Natural killer cell treated with Interleukin-12 subunit alpha and Interleukin-12 subunit beta and Interleukin-15 and Interleukin-18, amount 100 ng/mL, for 72 hours (primary cell): ENCODE results near the gene PSG2. TPM values are rescaled to one million over a fixed set of nuclear protein-coding genes. Genes with fewer than 3 reads are reported as not detected.
"Not testable (repeated sequence)": the region's sequence is repeated elsewhere in the genome, so short reads cannot be mapped to it uniquely, and the experiment has no call there.

Source experiments
- ATAC-seq, 2 donors: fragments of 150-1000 bp; cut with Tn5 transposase in 1 of 2; sonication (Bioruptor Pico), chemical (Tn5 transposase) in 1 of 2; 2 replicates each; pipeline ENCODE4 v1.10.0; 2021
- DNase-seq: peaks from one replicate; pipeline ENCODE4 v3.0.0; 2022; ENCODE audit warnings: low spot score
- H3K27ac Mint-ChIP-seq, 2 donors: 1 replicate in 1 of 2; 2 replicates in 1 of 2; pipeline ENCODE4 v1.8.0; 2022; ENCODE audit warnings: mixed read lengths in 2 of 2, mild to moderate bottlenecking in 1 of 2, moderate library complexity in 1 of 2
- H3K27me3 Mint-ChIP-seq, 2 donors: 1 replicate in 1 of 2; 2 replicates in 1 of 2; pipeline ENCODE4 v1.8.0; 2022; ENCODE audit warnings: mixed read lengths in 2 of 2
- H3K36me3 Mint-ChIP-seq: one replicate; pipeline ENCODE4 v1.8.0; 2022; ENCODE audit warnings: mixed read lengths
- H3K4me1 Mint-ChIP-seq, 2 donors: 1 replicate in 1 of 2; 2 replicates in 1 of 2; pipeline ENCODE4 v1.8.0; 2022; ENCODE audit warnings: low read depth in 2 of 2, mixed read lengths in 2 of 2, mild to moderate bottlenecking in 1 of 2
- H3K4me3 Mint-ChIP-seq: one replicate; pipeline ENCODE4 v1.8.0; 2022; ENCODE audit warnings: mixed read lengths
- H3K9me3 Mint-ChIP-seq: 2 replicates; pipeline ENCODE4 v1.8.0; 2022; ENCODE audit warnings: mixed read lengths
- total RNA-seq, 2 donors: library from RNA; stranded (reverse); gene quantifications; one replicate each; pipeline ENCODE4 v1.2.3, GENCODE V29; 2022

PSG2 gene
- total RNA-seq, 2 donors from 2014 or later = not detected

DNA sequence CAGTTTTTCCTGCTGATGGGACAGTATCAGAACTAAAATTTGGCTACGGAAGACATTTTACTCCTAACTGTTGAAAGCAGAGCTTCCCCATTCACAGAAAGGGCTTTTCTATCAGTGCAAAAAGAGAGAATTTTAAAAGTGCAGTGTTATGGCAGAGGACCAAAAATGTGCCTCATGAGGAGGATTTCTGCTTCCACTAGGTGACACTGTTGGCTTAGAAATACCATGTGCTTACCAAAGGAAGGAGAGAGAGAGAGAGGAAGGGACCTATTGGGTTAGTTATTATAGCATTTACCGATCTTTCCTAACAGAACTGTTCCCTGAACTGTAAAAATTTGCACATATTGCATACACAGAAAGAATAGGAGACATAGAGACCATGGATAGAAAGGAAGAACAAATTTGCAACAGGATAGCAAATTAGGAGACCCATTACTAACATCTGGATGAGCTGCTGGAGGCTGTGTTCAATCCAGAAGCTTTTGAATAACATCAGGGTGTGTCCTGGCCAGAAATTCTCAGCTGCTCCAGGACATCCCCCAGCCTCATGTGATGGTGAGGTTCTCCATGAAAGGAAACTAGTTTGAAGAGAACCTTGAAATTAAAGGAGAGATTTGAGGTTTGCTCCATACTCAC is 21.8 kb upstream of the PSG2 start:
- ATAC-seq, H3K4me1 Mint-ChIP-seq, H3K27ac Mint-ChIP-seq, H3K27me3 Mint-ChIP-seq, H3K4me3 Mint-ChIP-seq, DNase-seq: not testable (repeated sequence)
- H3K36me3 Mint-ChIP-seq = peaks cover 19% of the 10 kb centered on the region
- peaks cover 12% of the 10 kb centered on the region for H3K9me3 Mint-ChIP-seq

DNA sequence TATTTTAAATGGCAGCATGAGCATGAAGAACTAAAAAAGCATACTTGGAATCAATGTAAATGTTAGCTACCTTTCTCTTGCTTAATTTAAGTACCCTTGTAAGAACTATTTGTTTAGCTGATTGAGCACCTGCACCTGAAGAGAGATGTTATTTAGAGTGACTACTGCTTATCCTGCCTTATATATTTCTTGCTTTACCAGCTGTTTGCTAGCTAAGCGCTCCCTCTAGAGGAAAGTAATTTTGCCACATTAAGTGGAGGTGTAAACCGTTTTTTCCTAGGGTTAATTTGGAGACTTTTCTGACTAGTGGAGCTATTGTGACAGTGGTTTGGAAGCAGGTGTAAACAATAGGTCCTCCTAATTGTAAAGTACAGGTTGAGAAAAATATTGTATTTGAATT is 19.4 kb upstream of the PSG2 start:
- Mint-ChIP-seq H3K4me1 (no peaks in the 10 kb centered on the region), H3K36me3 (peaks cover 19% of the 10 kb centered on the region), H3K9me3 (peaks cover 12% of the 10 kb centered on the region), H3K4me3 (no peak overlapping the region), H3K27me3 (peaks cover 0 to 6% of the 10 kb centered on the region in 2 donors), H3K27ac (no peak overlapping the region)
- DNase-seq = no peak
- no peak for ATAC-seq

DNA sequence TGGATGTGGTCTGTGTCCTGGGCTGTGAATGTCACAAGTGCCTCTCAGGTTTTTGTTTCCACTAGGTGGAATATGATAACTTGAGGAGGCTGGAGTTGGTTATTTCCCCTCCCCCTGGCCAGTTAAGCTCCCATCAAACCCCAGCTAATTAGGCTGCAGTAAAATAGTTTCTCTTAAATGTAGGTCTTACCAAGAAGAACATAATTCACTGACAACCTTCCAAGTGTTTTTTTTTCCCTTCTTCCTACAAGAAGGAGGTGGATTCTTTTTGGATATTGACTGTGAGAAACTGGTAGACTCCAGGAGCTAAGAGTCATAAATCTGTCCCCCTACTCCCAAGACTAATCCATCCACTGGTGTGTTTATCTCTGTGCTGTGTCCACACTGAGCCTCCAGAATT is 15.9 kb upstream of the PSG2 start:
- H3K4me1 Mint-ChIP-seq, H3K27ac Mint-ChIP-seq: not testable (repeated sequence)
- peaks cover 0 to 10% of the 10 kb centered on the region in 2 donors for H3K27me3 Mint-ChIP-seq

DNA sequence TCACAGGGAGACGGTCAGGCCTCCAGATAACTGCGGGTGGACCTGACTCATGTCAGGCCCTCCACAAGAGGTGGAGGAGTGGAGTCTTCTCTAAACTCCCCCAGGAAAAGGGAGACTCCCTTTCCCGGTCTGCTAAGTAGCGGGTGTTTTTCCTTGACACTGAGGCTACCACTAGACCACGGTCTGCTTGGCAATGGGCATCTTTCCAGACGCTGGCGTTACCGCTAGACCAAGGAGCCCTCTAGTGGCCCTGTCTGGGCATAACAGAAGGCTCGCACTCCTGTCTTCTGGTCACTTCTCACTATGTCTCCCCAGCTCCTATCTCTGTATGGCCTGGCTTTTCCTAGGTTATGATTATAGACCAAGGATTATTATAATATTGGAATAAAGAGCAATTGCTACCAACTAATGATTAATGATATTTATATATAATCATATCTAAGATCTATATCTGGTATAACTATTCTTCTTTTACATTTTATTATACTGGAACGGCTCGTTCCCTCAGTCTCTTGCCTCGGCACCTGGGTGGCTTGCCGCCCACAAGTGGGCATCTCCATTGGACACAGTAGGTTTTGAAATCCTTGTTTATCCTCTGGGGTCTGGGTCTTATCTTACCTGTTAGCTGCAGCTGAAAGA is 5.3 kb upstream of the PSG2 start:
- DNase-seq, H3K4me1 Mint-ChIP-seq, H3K27ac Mint-ChIP-seq, H3K4me3 Mint-ChIP-seq, ATAC-seq, H3K9me3 Mint-ChIP-seq, H3K36me3 Mint-ChIP-seq: not testable (repeated sequence)
- peaks cover 13 to 20% of the 10 kb centered on the region in 2 donors for H3K27me3 Mint-ChIP-seq

More for the DNA sequence above, 15.9 kb upstream of the PSG2 start:
- not testable (repeated sequence) for ATAC-seq, H3K4me3 Mint-ChIP-seq, H3K9me3 Mint-ChIP-seq, DNase-seq, H3K36me3 Mint-ChIP-seq

DNA sequence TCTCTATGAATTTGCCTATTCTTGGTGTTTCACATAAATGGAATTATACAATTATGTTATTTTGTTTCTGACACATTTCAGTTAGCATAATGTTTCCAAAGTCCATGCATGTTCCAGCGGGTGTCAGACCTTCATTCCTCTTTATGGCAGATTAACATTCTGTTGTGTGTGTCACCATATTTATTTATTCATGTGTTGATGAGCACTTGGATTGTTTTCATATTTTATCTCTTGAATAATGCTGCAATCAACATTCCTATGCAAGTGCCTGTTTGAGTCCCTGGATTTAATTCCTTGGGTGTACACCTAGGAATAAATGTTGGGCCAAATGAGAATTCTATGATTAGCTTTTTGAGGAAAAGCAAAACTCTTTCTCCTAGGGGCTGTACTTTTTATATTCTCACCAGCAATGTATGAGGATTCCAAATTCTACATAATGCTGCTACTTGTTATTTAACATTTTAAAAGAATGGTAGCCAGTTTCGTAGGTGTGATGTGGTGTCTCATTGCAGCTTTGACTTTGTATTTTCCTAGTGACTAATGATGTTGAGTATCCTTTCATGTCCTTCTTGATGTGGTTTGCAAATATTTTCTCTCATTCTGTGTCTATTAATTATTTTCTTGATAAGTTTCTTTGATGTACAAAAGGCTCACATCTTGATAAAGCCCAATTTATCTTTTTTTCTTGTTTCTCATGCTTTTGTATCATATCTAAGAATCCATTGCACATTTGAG is 3.5 kb upstream of the PSG2 start:
- not testable (repeated sequence) for H3K9me3 Mint-ChIP-seq, H3K27ac Mint-ChIP-seq, ATAC-seq, DNase-seq, H3K4me1 Mint-ChIP-seq, H3K4me3 Mint-ChIP-seq, H3K36me3 Mint-ChIP-seq
- H3K27me3 Mint-ChIP-seq = peaks cover 2 to 11% of the 10 kb centered on the region in 2 donors

DNA sequence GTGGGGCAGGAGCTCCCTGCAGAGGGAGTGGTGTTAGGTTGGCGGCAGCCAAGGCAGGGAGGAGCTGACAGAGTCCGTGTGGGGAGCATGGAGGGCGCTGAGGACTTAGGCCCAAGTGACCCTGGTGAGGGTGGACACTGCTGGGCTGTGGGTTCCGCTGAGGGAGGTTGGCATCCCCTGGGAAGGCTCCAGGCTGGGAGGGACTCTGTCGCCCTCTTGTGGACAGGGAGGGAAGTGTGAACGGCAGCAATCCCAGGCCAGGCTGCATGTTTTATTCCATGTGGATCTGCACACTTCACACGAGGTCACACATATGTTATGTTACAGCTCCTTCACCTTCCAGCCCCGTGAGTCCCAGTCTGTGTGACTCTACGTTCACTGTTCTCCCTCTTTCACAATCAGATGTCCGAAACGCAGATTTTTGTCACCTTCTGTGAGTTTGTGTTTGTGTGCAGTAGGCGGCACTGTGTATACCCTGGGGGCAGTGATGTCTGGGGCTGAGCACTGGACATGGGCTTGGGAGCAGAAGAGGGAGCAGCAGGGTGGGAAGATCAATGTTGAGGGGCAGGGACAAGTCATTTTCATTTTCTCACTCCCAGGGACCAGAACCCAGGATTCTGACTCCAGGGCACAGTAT is 1.8 kb upstream of the PSG2 start:
- not testable (repeated sequence) for ATAC-seq, H3K27ac Mint-ChIP-seq, H3K4me3 Mint-ChIP-seq, DNase-seq, H3K9me3 Mint-ChIP-seq, H3K36me3 Mint-ChIP-seq, H3K4me1 Mint-ChIP-seq
- H3K27me3 Mint-ChIP-seq = peaks cover 0 to 10% of the 10 kb centered on the region in 2 donors

DNA sequence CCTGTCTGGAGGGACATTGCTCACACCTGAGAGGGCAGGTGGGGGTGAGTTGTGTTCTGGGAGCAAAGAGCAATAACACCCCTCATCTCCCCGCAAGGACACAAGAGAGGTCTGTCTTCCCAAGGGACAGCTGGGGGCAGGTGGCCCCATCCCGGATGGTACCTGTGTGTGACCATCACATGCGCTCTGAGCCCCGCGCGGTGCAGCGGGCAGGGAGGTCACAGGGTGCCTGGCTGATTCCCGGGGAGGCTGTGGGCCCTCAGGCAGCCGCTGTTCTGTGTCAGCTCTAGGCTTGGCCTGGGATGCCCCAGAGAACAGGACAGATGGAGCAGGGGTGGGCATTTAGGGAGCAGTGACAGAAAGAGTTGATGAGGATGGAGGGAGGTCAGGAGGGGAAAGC is 1.2 kb upstream of the PSG2 start:
- DNase-seq, ATAC-seq: not testable (repeated sequence)

DNA sequence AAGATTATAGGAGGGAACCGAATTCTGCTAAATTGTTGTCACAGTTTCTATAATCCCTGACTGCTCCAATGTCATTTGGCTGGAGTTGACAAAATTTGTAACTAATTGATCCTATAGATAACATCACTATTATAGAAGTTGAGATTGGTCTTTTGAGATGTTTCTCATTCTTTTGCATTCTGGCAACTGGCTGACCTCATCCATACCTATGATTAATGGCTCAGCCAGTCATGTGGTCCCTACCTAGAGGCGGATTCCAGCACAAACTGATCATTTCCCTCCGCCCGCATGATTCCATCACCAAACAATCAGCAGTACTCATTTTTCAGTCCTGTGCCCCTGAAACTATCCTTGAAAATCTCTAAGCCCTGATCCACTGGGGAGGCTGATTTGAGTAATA is 4.2 kb downstream of the PSG2 start:
- DNase-seq (no peak), ATAC-seq (no peak)
- Mint-ChIP-seq H3K27me3 (peaks cover 0 to 8% of the 10 kb centered on the region in 2 donors), H3K9me3 (no peaks in the 10 kb centered on the region), H3K4me3 (no peak overlapping the region), H3K4me1 (no peaks in the 10 kb centered on the region), H3K27ac (no peak overlapping the region), H3K36me3 (no peaks in the 10 kb centered on the region)

More for the DNA sequence above, 1.2 kb upstream of the PSG2 start:
- not testable (repeated sequence) for H3K4me1 Mint-ChIP-seq, H3K9me3 Mint-ChIP-seq, H3K36me3 Mint-ChIP-seq, H3K27ac Mint-ChIP-seq, H3K4me3 Mint-ChIP-seq
- peaks cover 0 to 10% of the 10 kb centered on the region in 2 donors for H3K27me3 Mint-ChIP-seq

DNA sequence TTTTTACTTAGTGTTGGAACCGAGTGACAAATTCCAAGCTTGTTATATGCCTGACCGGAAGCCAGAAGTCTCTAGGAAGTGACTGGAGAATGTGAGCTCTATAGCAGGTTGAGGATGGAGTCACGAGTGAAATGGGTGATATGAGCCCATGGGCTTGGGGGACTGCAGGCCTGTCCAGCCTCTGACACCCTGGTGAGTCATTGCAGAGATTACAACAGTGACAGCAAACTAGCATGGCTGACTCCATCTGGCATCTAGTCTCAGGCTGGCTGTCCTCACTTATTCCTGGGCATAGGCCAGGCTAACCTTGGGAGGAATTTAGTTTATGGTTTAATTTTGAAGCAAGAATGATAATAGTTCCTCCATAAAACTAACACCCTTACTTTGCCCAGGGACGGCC is 4.6 kb downstream of the PSG2 start:
- peaks cover 0 to 12% of the 10 kb centered on the region in 2 donors for H3K27me3 Mint-ChIP-seq
- not testable (repeated sequence) for H3K4me1 Mint-ChIP-seq, H3K4me3 Mint-ChIP-seq, H3K9me3 Mint-ChIP-seq, H3K27ac Mint-ChIP-seq, ATAC-seq, DNase-seq, H3K36me3 Mint-ChIP-seq

DNA sequence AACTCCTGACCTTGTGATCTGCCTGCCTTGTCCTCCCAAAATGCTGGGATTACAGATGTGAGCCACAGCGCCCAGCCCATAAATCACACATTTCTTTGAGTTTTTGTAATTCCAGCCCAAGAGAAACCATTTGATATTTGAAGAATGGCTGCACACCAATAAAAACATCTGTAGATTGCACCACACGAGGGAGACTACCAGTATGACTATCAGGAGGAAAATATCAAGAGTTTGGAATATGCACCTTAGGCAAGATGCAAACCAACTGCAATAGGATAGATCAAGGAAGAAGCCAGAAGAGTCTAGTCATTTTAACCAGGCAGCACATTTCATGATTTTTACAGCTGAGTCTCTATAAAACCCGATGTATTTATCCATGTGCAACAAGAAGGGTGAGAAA is 20.1 kb downstream of the PSG2 start:
- not testable (repeated sequence) for DNase-seq, H3K4me3 Mint-ChIP-seq, H3K4me1 Mint-ChIP-seq, H3K9me3 Mint-ChIP-seq, H3K27ac Mint-ChIP-seq, H3K36me3 Mint-ChIP-seq, ATAC-seq
- H3K27me3 Mint-ChIP-seq = peaks cover 14 to 55% of the 10 kb centered on the region in 2 donors

DNA sequence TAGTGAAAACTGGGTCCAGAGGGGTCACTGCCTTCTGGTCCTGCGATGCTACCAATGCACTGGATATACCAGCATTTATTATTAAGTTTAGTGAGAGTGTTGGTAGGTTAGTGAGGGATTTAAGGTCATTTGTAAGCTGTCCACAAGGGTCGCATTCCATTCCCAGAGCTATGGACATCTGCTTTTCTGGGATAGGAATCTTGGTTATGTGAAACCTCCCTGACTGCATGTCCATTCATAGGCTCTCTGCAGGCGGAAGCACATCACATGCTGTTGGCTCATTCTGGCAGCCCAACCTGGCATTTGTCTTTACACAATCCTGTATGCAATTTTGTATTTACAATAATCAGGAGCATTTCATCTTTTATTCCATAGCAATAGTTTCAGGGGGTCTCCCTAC is 21.2 kb downstream of the PSG2 start:
- not testable (repeated sequence) for H3K9me3 Mint-ChIP-seq, DNase-seq, ATAC-seq, H3K27ac Mint-ChIP-seq, H3K4me1 Mint-ChIP-seq, H3K36me3 Mint-ChIP-seq, H3K4me3 Mint-ChIP-seq
- H3K27me3 Mint-ChIP-seq = peaks cover 10 to 49% of the 10 kb centered on the region in 2 donors

DNA sequence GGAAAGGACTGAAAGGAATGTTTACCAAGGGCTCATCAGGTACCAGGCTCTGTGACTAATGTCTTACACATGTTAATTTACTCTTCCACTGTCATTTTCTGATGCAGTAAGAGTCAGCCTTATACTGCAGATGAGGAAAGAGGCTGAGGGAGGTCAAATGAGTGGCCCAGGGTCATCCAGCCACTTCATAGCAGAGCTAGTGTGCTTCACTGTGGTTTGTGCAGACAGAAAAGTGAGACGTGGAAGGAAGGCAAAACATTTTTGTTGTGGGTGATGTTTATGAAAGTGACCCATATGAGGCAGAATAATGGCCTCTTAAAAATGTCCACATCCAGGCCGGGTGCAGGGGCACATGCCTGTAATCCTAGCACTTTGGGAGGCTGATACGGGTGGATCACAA is 22.2 kb downstream of the PSG2 start:
- H3K36me3 Mint-ChIP-seq, H3K4me3 Mint-ChIP-seq, DNase-seq, H3K27ac Mint-ChIP-seq, ATAC-seq, H3K4me1 Mint-ChIP-seq, H3K9me3 Mint-ChIP-seq: not testable (repeated sequence)
- peaks cover 5 to 38% of the 10 kb centered on the region in 2 donors for H3K27me3 Mint-ChIP-seq

DNA sequence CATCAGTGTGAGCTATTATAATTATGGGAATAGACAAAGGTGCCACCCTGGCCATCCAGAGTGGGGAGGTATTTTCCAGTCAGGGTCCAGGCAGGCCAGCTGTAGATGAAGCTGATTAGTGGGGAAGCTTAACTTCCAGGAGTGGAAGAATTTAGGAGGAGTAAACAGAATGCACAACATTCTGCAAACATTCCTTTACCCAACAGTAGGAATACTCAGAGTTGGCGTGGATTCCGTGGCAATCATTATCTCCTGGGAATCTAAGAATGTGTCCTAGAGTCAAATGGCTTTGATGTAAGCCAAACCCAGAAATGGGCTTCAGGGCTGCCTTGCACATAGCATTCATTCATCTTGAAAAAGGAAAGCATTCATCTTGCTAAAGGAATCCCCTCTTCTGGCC is 23.0 kb downstream of the PSG2 start:
- peaks cover 5 to 37% of the 10 kb centered on the region in 2 donors for H3K27me3 Mint-ChIP-seq
- ATAC-seq, DNase-seq, H3K4me3 Mint-ChIP-seq, H3K36me3 Mint-ChIP-seq, H3K27ac Mint-ChIP-seq, H3K4me1 Mint-ChIP-seq, H3K9me3 Mint-ChIP-seq: not testable (repeated sequence)

DNA sequence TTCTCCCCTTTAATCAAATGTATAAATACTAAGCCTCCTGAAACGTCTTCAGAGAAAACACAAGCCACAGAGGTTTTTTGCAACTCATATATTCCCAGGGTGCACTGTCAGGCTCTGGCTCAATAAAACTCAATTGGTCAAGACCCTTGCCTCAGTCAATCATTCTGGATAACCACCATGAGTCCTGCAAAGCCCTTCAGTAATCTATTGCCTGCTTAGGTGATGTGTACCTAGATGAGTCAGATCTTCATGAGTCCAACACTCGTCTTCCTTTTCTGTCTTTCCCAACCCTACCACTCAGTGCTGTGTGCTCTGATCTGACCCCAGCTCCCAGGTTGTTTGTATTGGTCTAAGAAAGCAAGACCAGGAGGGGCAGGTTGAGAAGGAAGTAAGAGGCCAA is 24.1 kb downstream of the PSG2 start:
- H3K27me3 Mint-ChIP-seq = peaks cover 5 to 37% of the 10 kb centered on the region in 2 donors
- DNase-seq, H3K27ac Mint-ChIP-seq, H3K36me3 Mint-ChIP-seq, H3K4me1 Mint-ChIP-seq, H3K4me3 Mint-ChIP-seq, H3K9me3 Mint-ChIP-seq, ATAC-seq: not testable (repeated sequence)
